Measurements from ENCODE around the gene PLEKHA8. TPM values are rescaled to one million over a fixed set of nuclear protein-coding genes. Genes with fewer than 3 reads are reported as not detected.

The PLEKHA8 gene
- total RNA-seq, 1 donor from 2014 or later, result 62.7 TPM

DNA sequence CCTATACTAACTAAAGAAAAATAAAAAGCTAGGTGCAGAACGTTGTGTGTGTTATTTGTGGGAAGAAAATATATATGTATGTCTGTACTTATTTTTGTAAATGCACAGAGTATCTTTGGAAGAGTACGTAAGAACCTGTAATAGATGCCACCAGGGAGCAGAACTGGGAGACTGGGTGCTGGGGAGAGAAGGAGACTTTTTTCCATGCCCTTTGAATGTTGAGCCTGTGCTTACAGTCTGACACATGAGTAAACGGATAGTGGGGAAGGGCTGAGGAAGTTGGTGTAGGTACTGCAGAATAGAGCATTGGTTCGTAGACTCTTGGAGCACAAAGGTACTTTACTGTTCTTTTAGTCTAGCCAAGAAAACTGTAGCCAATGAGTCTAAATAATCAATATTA is 37.3 kb upstream of the PLEKHA8 start:
- H3K4me1 Mint-ChIP-seq, result peaks cover 23% of the 10 kb centered on the region
- H3K27ac Mint-ChIP-seq, result no peak overlapping the region
- no peak for DNase-seq (ENCODE audit: low spot score)

DNA sequence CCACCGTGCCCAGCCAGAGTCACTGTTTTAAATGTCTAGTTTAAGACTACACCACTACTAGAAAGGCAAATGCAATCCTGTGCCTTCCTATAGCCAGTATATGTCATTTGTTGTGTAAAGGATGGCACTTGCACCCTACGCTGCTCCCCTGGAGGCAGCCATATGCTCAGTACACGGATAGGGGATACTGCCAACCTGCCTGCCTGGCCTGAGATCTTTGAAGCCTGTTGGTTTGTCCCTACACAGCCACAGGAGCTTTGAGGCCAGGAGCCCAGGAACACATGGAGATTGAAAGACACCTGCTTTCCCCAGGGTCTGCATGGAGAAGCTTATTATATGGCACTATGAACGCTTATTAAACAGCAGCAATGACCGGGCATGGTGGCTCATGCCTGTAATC is 36.3 kb upstream of the PLEKHA8 start:
- Histone ChIP-seq H2AFZ (replicated peaks) (no peak overlapping the region), H3F3A (ENCODE audit: low read depth) (peaks cover 5% of the 10 kb centered on the region), H3K4me3 (no peak overlapping the region), H3K9ac (no peak overlapping the region), H3K27me3 (no peaks in the 10 kb centered on the region), H3K36me3 (no peaks in the 10 kb centered on the region), H3K9me3 (ENCODE audit: low read depth) (peaks cover 10% of the 10 kb centered on the region), H4K20me1 (ENCODE audit: low read depth) (no peaks in the 10 kb centered on the region), H3K4me1 (peaks cover 12% of the 10 kb centered on the region), H3K4me2 (no peak overlapping the region), H3K79me2 (ENCODE audit: low read depth) (peaks cover 29% of the 10 kb centered on the region), H3K27ac (no peak overlapping the region)
- DNase-seq (ENCODE audit: low spot score), result no peak
- TF ChIP-seq EZH2phosphoT487 (IDR thresholded peaks at IDR 0.05), result no peak
- no peak for TF ChIP-seq EZH2 (IDR thresholded peaks at IDR 0.05)
- TF ChIP-seq, protein P1, sequence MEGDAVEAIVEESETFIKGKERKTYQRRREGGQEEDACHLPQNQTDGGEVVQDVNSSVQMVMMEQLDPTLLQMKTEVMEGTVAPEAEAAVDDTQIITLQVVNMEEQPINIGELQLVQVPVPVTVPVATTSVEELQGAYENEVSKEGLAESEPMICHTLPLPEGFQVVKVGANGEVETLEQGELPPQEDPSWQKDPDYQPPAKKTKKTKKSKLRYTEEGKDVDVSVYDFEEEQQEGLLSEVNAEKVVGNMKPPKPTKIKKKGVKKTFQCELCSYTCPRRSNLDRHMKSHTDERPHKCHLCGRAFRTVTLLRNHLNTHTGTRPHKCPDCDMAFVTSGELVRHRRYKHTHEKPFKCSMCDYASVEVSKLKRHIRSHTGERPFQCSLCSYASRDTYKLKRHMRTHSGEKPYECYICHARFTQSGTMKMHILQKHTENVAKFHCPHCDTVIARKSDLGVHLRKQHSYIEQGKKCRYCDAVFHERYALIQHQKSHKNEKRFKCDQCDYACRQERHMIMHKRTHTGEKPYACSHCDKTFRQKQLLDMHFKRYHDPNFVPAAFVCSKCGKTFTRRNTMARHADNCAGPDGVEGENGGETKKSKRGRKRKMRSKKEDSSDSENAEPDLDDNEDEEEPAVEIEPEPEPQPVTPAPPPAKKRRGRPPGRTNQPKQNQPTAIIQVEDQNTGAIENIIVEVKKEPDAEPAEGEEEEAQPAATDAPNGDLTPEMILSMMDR (IDR thresholded peaks at IDR 0.05), result no peak
- H3K4me1 Mint-ChIP-seq, result peaks cover 22% of the 10 kb centered on the region
- H3K9me3 Mint-ChIP-seq, result peaks cover 30% of the 10 kb centered on the region
- peaks cover 13% of the 10 kb centered on the region for H3K36me3 Mint-ChIP-seq
- H3K4me3 Mint-ChIP-seq, result no peak overlapping the region
- peaks cover 2% of the 10 kb centered on the region for H3K27me3 Mint-ChIP-seq (ENCODE audit: insufficient read depth, low read depth)
- H3K27ac Mint-ChIP-seq, result no peak overlapping the region

More for the DNA sequence above, 37.3 kb upstream of the PLEKHA8 start:
- TF ChIP-seq EZH2 (IDR thresholded peaks at IDR 0.05), result no peak
- TF ChIP-seq, protein P1 (IDR thresholded peaks at IDR 0.05), result no peak
- no peak for TF ChIP-seq EZH2phosphoT487 (IDR thresholded peaks at IDR 0.05)
- Histone ChIP-seq H3F3A (ENCODE audit: low read depth) (peaks cover 5% of the 10 kb centered on the region), H2AFZ (replicated peaks) (no peak overlapping the region), H3K4me3 (no peak overlapping the region), H3K9ac (no peak overlapping the region), H3K79me2 (ENCODE audit: low read depth) (peaks cover 39% of the 10 kb centered on the region), H3K27ac (no peak overlapping the region), H3K36me3 (no peaks in the 10 kb centered on the region), H4K20me1 (ENCODE audit: low read depth) (no peaks in the 10 kb centered on the region), H3K4me1 (peaks cover 12% of the 10 kb centered on the region), H3K4me2 (no peak overlapping the region), H3K27me3 (no peaks in the 10 kb centered on the region), H3K9me3 (ENCODE audit: low read depth) (peaks cover 10% of the 10 kb centered on the region)
- Mint-ChIP-seq H3K4me3 (peak overlapping the region; percentile 90), H3K27me3 (ENCODE audit: insufficient read depth, low read depth) (peaks cover 4% of the 10 kb centered on the region), H3K36me3 (peaks cover 12% of the 10 kb centered on the region), H3K9me3 (peaks cover 25% of the 10 kb centered on the region)

DNA sequence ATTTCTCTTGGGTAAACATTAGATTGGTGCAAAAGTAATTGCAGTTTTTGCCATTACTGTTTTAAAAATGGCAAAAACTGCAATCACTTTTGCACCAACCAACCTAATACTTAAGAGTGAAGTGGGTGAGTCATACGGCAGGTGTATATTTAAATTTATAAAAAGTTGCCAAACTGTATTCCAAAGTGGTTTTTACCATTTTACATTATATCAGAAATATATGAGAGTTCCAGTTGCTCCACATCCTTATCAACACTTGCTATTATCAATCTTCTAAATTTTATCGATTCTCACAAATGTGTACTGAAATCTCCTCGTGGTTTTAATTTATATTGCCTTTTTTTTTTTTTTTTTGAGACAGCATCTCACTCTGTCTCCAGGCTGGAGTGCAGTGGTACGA is 35.1 kb upstream of the PLEKHA8 start:
- no peak overlapping the region for H3K27ac ChIP-seq
- no peak overlapping the region for H2AFZ ChIP-seq (replicated peaks)
- H3K79me2 ChIP-seq (ENCODE audit: low read depth), result peaks cover 17% of the 10 kb centered on the region
- H3K4me3 Mint-ChIP-seq, result no peak overlapping the region
- H3K4me1 ChIP-seq, result peaks cover 6% of the 10 kb centered on the region
- H3K27me3 Mint-ChIP-seq (ENCODE audit: insufficient read depth, low read depth), result no peaks in the 10 kb centered on the region
- TF ChIP-seq, protein P1 (IDR thresholded peaks at IDR 0.05), result no peak
- TF ChIP-seq EZH2phosphoT487 (IDR thresholded peaks at IDR 0.05) (no peak), EZH2 (IDR thresholded peaks at IDR 0.05) (no peak)
- H3K9ac ChIP-seq, result no peak overlapping the region
- DNase-seq (ENCODE audit: low spot score), result no peak
- peaks cover 35% of the 10 kb centered on the region for H3K9me3 Mint-ChIP-seq
- no peaks in the 10 kb centered on the region for H3K36me3 ChIP-seq
- no peaks in the 10 kb centered on the region for H3K27me3 ChIP-seq
- no peaks in the 10 kb centered on the region for H4K20me1 ChIP-seq (ENCODE audit: low read depth)
- H3K4me2 ChIP-seq, result no peak overlapping the region
- H3K9me3 ChIP-seq (ENCODE audit: low read depth), result peaks cover 10% of the 10 kb centered on the region
- H3K36me3 Mint-ChIP-seq, result peaks cover 11% of the 10 kb centered on the region
- H3K27ac Mint-ChIP-seq, result no peak overlapping the region
- H3F3A ChIP-seq (ENCODE audit: low read depth), result peaks cover 5% of the 10 kb centered on the region
- peaks cover 11% of the 10 kb centered on the region for H3K4me1 Mint-ChIP-seq
- no peak overlapping the region for H3K4me3 ChIP-seq
